Mesenteric fat pad (tissue), 1 donor: ENCODE measurements around the gene SNX5. TPM values are rescaled to one million over a fixed set of nuclear protein-coding genes. Genes with fewer than 3 reads are reported as not detected.

Source experiments
- DNase-seq: peaks from one replicate; pipeline ENCODE4 v3.0.0-alpha.2; 2020; ENCODE audit warnings: low spot score
- total RNA-seq: library from RNA; stranded (reverse); fragmentation: NEBNext Ultra II Directional; extraction: Animal tissue kit (Norgen Biotek cat#: 25700); gene quantifications from one replicate; pipeline ENCODE4 v1.2.1, GENCODE V29; 2021
- donor health status: DM: yes; HTN: yes; CAD: no.

Gene SNX5
- total RNA-seq, 1 donor from 2014 or later: 97.6 TPM

- no peak for DNase-seq
These were observed 49.4 kb downstream of the SNX5 start for GRCh38 chr20:17919149-17919548.

DNA sequence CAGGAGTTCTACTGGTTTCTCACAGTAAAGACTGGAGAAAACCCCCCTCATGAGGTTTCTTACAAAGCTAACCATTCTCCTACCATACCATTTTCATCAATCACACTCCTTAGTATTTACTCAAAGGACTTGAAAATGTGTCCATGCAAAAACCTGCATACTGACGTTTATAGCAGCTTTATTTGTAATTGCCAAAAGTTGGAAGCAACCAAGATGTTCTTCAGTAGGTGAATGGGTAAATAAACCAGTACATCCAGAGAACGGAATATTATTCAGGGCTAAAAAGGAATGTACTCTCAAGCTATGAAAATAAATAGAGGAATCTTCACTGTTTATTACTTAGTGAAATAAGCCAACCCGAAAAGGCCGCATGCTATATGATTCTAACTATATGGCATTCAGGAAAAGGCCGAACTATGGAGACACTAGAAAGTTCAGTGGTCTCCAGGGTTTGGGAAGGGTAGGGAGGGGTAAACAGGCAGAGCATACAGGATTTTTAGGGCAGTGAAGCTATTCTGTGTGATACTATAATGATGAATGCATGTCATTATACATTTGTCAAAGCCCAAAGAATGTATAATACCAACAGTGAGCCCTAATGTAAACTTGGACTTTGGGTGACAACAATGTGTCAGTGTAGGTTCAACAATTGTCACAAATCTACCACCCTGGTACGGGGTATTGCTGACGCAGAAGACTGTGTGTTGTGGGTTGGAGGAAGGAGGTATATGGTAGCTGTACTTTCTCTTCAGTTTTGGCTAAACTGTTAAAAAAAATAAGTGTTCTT, 50.6 kb downstream of the SNX5 start:
- no peak for DNase-seq

DNA sequence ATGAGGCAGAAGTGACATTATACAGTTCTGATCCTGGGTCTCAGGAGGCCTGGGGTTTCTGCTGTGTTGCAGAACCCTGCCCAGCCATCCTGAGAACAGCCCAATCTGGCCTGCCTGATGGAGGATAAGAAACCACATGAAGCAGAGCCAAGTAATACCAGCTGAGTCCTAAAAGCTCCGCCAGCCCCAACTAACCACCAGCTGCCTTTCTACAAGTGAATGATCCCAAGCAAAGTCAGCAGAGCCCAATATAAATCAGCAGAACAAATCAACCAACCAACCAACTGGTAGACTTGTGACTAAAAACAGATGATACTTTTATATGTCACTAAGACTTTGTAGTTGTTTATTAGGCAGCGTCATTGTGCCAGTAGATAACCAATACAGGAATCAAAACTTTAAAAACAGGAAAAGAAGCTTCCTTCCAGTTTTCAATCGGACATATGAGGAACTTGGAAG, 52.1 kb downstream of the SNX5 start:
- DNase-seq: peak; percentile 60

GRCh38 chr20:17914957-17915356, 53.6 kb downstream of the SNX5 start:
- peak; percentile 78 for DNase-seq

GRCh38 chr20:17912916-17913315, 55.7 kb downstream of the SNX5 start:
- no peak for DNase-seq

DNA sequence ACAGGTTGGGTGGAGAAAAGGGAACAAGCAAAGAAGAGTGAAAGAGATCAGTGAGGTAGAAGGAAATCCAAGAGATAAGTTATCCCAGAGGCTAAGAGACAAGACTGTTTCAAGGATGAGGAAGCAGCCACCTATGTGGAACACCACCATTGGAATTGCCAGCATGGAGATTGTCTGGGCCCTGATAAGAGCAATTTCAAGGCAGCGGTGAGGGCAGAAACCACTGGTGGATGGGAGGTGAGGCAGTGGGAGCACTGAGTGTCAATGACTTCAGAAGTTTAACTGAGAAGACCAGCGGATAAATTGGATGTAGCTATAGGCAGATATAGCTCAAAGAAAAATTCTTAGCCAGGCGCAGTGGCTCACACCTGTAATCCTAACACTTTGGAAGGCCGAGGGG, 56.7 kb downstream of the SNX5 start:
- no peak for DNase-seq

GRCh38 chr20:17910828-17911294, 57.7 kb downstream of the SNX5 start:
- peak; percentile 57 for DNase-seq

GRCh38 chr20:17909869-17910321, 58.7 kb downstream of the SNX5 start:
- DNase-seq: no peak

GRCh38 chr20:17905544-17905943, 63.0 kb downstream of the SNX5 start:
- no peak for DNase-seq

- no peak for DNase-seq
These were observed 64.6 kb downstream of the SNX5 start for GRCh38 chr20:17904027-17904426.

DNA sequence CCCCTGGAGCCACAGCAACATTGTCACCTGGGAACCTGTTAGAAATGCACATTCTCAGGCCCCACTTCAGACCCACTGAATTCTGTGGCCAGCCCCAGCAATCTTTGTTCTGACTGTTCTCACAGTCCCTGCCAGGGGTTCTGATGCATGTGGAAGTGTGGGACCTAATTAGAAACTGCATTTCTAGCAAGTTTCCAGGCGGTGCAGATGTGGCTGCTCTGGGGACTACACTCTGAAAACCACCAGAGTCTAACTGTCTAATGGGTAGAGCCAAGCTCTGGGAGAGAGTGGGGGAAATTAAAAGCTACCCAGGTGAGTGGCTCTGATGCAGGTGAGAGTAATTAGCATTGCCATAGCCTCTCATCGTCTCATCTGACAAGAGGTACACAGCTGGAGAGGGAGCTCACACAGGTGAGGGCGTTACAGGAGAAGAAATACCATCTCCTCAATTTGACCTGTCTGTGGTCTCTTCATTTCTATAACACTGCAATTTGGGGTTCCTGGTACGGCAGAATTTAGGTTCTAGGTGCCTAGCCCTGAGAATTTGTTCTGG, 66.0 kb downstream of the SNX5 start:
- DNase-seq: no peak

DNA sequence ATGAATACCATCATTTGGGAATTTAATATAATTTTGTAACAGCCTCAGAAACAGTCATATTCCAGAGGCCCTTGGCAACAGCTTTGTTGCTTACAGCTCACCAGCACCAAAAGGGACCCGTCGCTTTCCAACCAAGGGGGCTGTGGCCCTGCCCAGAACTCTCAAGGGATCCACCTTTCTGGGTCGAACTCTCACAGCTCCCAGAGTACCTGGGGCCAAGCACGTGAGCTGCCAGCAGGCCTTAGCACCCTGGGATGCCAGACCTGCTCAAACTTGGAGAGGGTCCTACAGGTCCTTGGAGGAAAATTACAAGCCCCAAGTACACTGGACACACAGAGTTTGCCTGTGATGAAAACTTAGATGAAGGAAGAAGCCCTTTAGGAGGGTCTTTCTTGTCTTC, 66.6 kb downstream of the SNX5 start:
- no peak for DNase-seq

GRCh38 chr20:17898548-17898994, 70.0 kb downstream of the SNX5 start:
- peak; percentile 90 for DNase-seq

- DNase-seq: no peak
These were observed 70.9 kb downstream of the SNX5 start for GRCh38 chr20:17897566-17898307.

DNA sequence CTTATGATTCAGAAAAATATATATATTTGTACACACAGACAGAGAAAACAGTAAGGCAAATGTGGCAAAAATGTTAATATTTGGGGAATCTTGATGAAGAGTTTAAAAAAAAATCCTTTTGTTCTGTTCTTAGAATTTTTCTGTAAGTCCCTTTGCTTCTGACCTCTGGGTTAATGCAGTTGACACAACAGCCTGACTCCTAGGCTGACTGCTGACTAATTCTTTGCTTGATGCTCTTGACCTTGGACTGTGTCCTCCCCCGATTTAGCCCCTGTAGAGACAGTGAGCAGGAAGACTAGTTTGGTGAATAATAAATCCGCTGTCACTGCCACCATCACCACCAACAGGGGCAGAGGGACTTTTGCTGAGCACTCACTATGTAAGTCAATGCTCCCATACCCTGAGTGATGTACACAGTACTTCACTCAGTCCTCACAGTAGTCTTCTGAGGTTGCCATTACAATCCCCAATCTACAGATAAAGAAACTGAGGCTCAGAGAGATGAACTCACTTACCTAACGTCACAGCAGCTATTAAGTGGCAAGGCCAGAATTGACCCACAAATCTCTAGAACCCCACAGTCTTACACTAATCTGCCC, 71.7 kb downstream of the SNX5 start:
- DNase-seq: peak; percentile 35

DNA sequence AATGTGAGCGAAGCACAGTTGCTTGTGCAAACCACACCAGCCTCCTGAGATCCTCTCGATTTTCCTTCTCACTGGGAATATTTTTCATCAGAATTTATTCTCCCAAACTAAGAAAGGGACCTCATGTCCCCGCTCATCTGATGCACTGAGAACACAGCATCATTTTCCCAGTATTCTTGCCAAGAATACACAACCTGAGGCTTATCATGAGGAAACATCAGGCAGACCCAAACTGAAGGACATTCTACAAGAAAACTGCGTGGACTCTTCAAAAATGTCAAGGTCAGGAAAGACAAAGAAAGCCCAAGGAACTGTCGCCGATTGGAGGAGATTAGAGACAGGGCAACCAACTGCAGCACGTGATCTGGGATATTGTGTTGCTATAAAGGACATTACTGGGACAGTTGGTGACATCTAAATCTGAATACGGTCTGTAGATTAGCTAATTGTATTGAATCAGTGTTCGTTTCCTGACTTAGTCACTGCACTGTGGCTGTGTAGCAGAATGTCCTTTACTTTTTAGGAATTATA, 72.3 kb downstream of the SNX5 start:
- DNase-seq: no peak

DNA sequence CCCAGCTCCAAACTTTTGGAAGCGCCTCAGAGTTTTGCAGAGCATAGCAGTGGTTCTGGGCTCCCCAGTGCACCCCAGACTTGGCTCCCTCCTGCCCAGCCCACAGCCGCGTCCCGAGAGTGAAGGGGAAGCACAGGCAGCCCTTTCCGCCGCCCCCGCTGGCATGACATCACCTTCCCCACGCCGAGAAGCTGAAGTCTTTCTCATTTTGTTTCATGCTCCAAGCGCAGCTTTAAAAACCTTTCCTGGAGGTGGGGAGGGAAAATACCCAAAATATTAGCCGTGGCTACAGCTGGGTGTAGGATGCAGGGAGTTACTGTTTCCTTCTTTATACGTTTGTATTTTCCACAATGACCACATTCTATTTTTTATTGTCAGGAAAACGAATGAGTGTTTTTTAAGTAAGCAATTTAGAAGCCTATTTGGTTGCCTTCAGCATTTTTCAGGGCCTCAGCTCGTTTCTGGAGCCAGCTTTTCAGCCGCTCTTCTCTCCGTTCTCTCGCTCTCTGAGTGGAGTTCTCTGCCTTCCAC, 72.9 kb downstream of the SNX5 start:
- peak; percentile 93 for DNase-seq

- no peak for DNase-seq
These were observed 75.1 kb downstream of the SNX5 start for GRCh38 chr20:17893445-17893844.

DNA sequence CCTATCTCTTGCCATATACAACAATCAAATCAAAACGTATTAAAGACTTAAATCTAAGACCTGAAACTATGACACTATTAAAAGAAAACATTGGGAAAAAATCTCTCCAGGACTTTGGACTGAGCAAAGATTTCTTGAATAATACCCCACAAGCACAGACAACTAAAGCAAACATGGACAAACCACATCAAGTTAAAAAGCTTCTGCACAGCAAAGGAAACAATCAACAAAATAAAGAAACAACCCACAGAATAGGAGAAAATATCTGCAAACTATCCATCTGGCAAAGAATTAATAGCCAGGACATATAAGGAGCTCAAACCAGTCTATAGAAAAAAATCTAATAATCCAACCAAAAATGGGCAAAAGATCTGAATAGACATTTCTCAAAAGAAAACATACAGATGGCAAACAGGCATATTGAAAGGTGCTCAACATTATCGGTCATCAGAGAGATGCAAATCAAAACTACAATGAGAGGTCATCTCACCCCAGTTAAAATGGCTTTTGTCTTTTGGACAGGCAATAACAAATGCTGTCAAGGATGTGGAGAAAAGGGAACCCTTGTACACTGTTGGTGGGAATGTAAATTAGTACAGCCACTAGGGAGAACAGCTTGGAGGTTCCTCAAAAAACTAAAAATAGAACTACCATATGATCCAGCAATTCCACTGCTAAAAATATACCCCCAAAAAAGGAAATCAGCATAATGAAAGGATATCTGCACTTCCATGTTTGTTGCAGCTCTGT, 76.2 kb downstream of the SNX5 start:
- DNase-seq: no peak
